DOHH2 (cell line): ENCODE data around the gene ZNF460.

Source experiments
- H3F3A ChIP-seq: fragments of 200-600 bp; sonication (generic), shearing (Covaris generic); 2 replicates; pipeline ENCODE4 v1.6.0; 2016; ENCODE audit warnings: antibody characterized with exemption, mild to moderate bottlenecking; ENCODE audit not compliant: control insufficient read depth, insufficient read depth
- H3K27ac ChIP-seq: fragments of 200-600 bp; sonication (generic); 2 replicates; pipeline ENCODE4 v1.5.1; 2014; ENCODE audit warnings: low read depth, mild to moderate bottlenecking, low read length, moderate library complexity
- H3K27me3 ChIP-seq: fragments of 200-600 bp; sonication (generic); 2 replicates; pipeline ENCODE4 v1.6.1; 2014; ENCODE audit warnings: mild to moderate bottlenecking, low read length, mixed read lengths; ENCODE audit not compliant: control insufficient read depth
- H3K36me3 ChIP-seq: fragments of 200-600 bp; sonication (generic); 2 replicates; pipeline ENCODE4 v1.6.1; 2014; ENCODE audit warnings: mild to moderate bottlenecking, low read length, moderate library complexity, mixed read lengths; ENCODE audit not compliant: control insufficient read depth
- H3K4me1 ChIP-seq: fragments of 200-600 bp; sonication (generic); 2 replicates; pipeline ENCODE4 v1.6.1; 2014; ENCODE audit warnings: mild to moderate bottlenecking, low read length, mixed read lengths; ENCODE audit not compliant: control insufficient read depth
- H3K4me2 ChIP-seq: fragments of 200-600 bp; sonication (generic); 2 replicates; pipeline ENCODE4 v1.6.0; 2014; ENCODE audit warnings: mild to moderate bottlenecking, low read length, moderate library complexity
- H3K4me3 ChIP-seq: fragments of 200-600 bp; sonication (generic); 2 replicates; pipeline ENCODE4 v1.5.1; 2014; ENCODE audit warnings: mild to moderate bottlenecking, low read length, mixed read lengths
- H3K79me2 ChIP-seq: fragments of 200-600 bp; sonication (generic); 2 replicates; pipeline ENCODE4 v1.6.1; 2014; ENCODE audit warnings: mild to moderate bottlenecking, low read length, mixed read lengths; ENCODE audit not compliant: control insufficient read depth
- H3K9me2 ChIP-seq: fragments of 200-600 bp; sonication (generic); replicated peaks from 2 replicates; pipeline ENCODE4 v1.6.1; 2014; ENCODE audit warnings: mild to moderate bottlenecking, low read length, mixed read lengths; ENCODE audit not compliant: control insufficient read depth
- H3K9me3 ChIP-seq: fragments of 200-600 bp; sonication (generic); 2 replicates; pipeline ENCODE4 v1.6.1; 2014; ENCODE audit warnings: antibody characterized with exemption, low read length, mixed read lengths; ENCODE audit not compliant: control insufficient read depth, insufficient read depth
- H4K20me1 ChIP-seq: fragments of 200-600 bp; sonication (generic); 2 replicates; pipeline ENCODE4 v1.6.0; 2014; ENCODE audit warnings: low read depth, mild to moderate bottlenecking, antibody characterized with exemption, low read length, moderate library complexity; ENCODE audit not compliant: control insufficient read depth, insufficient read depth
- CTCF ChIP-seq: fragments of 200-600 bp; sonication (generic); IDR thresholded peaks from one replicate; pipeline ENCODE4 v1.5.1; 2014; ENCODE audit warnings: antibody characterized with exemption, mild to moderate bottlenecking, low read depth, low read length; ENCODE audit not compliant: poor library complexity, severe bottlenecking
- EZH2phosphoT487 ChIP-seq: fragments of 200-600 bp; sonication (generic); IDR thresholded peaks from 2 replicates; pipeline ENCODE4 v1.6.1; 2017; ENCODE audit warnings: borderline replicate concordance, mild to moderate bottlenecking, antibody characterized with exemption, low read length, moderate library complexity, mixed read lengths

ZNF460 gene

DNA sequence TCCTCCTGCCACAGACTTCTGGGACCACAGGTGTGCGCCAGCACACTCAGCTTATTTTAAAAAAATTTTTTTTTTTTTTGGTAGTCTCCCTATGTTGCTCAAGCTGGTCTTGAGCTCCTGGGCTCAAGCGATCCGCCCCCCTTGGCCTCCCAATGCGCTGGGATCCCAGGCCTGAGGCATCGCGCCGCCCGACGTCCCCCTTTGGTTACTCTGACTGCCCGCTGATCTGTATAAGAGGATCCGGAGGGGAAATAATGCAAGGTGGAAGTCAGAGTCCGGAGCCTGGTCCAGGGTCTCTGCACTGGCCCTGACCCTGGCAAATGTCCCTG, 40.3 kb upstream of the ZNF460 start:
- Histone ChIP-seq H4K20me1 (no peaks in the 10 kb centered on the region), H3K27me3 (no peaks in the 10 kb centered on the region), H3K27ac (0 out of 2 replicates have a peak overlapping the region, but pooled peaks have one; percentile 43), H3K4me3 (peak overlapping the region; percentile 85), H3K79me2 (peaks cover 5% of the 10 kb centered on the region; the same call in 1 of the 2 replicates), H3K4me2 (peak overlapping the region; percentile 78), H3K9me3 (peaks cover 11% of the 10 kb centered on the region; the same call in 1 of the 2 replicates), H3K4me1 (peaks cover 12% of the 10 kb centered on the region), H3K9me2 (no peaks in the 10 kb centered on the region), H3F3A (no peaks in the 10 kb centered on the region), H3K36me3 (no peaks in the 10 kb centered on the region; the same call in 1 of the 2 replicates)
- TF ChIP-seq EZH2phosphoT487 = no peak
- no peak for TF ChIP-seq CTCF

DNA sequence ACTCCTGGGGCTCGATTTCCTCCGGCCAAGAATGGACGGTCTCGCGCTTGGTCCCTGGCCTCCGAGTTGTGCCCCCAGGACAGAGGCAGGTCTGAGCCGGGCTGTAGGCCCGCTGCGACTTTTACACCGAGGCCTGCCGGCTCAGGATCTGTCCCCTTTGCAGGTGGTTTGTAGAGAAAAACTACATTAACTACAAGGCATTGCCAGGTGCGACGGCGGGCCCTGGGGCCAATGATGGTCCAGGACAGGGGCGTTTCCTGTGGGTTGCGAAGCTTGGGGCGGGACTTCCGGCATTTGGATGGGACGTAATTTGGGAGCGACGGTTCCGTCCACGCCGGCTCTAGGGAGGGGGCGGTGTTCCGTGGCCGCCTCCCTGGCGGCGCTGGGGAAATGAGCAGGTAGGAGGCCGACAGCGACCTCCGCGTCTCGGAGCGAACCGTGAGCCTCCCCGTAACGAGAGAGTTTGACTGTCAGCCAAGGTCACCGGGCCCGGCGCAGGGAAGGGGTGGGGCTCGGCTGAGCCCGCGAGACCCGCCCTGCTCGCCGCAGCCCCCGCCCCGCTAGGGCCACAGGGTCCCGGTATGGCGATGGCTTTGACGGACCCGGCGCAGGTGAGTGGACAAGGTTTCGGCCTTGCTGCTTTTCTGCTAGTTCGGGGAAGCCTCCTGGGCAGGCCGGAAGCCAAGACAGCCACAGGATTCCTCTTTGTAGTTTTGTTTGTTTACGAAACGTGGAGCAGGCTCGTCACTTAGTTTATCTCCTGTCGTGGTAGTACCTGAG, 39.8 kb upstream of the ZNF460 start, which contains the start of gene ZNF805:
ZNF805 (plus strand) TSS at position 322 of the 780 bp plus-strand sequence; CDS start at position 582, 260 bp downstream.
- H4K20me1 ChIP-seq = no peaks in the 10 kb centered on the region
- TF ChIP-seq EZH2phosphoT487 (no peak), CTCF (no peak)

GRCh38 chr19:57241176-57241575, 39.1 kb upstream of the ZNF460 start:
- Histone ChIP-seq H3K27me3 (no peaks in the 10 kb centered on the region), H3K27ac (peak overlapping the region; percentile 43), H3K36me3 (no peaks in the 10 kb centered on the region; the same call in 1 of the 2 replicates), H4K20me1 (no peaks in the 10 kb centered on the region), H3K4me1 (peaks cover 12% of the 10 kb centered on the region), H3K9me3 (peaks cover 10% of the 10 kb centered on the region; the same call in 1 of the 2 replicates), H3K79me2 (peaks cover 5% of the 10 kb centered on the region; the same call in 1 of the 2 replicates), H3F3A (no peaks in the 10 kb centered on the region), H3K4me3 (peak overlapping the region; percentile 85), H3K9me2 (no peaks in the 10 kb centered on the region), H3K4me2 (peak overlapping the region; percentile 78)
- TF ChIP-seq EZH2phosphoT487 (no peak), CTCF (no peak)

More for the DNA sequence above, 39.8 kb upstream of the ZNF460 start, which contains the start of gene ZNF805:
- Histone ChIP-seq H3K79me2 (peaks cover 5% of the 10 kb centered on the region; the same call in 1 of the 2 replicates), H3K4me1 (peaks cover 12% of the 10 kb centered on the region), H3K4me2 (peak within 1 kb of the TSS; percentile 78), H3K9me3 (peaks cover 10% of the 10 kb centered on the region; the same call in 1 of the 2 replicates), H3K4me3 (peak within 1 kb of the TSS; percentile 85), H3K27me3 (no peaks in the 10 kb centered on the region), H3K9me2 (no peaks in the 10 kb centered on the region), H3F3A (no peaks in the 10 kb centered on the region), H3K36me3 (no peaks in the 10 kb centered on the region; the same call in 1 of the 2 replicates), H3K27ac (peak within 1 kb of the TSS; percentile 43)
